Nephron progenitor cell (in vitro differentiated cells): Measurements from ENCODE around the gene PIK3CB.
"Not testable (repeated sequence)": the region's sequence is repeated elsewhere in the genome, so short reads cannot be mapped to it uniquely, and the experiment has no call there.

Experiments
- DNase-seq: peaks from one replicate; pipeline ENCODE4 v3.0.0; 2021
- H3K27ac Mint-ChIP-seq: 2 replicates; pipeline ENCODE4 v1.8.0; 2021; ENCODE audit warnings: mild to moderate bottlenecking, moderate library complexity, mixed read lengths
- H3K27me3 Mint-ChIP-seq: 2 replicates; pipeline ENCODE4 v1.8.0; 2021; ENCODE audit warnings: mild to moderate bottlenecking, low read depth, mixed read lengths; ENCODE audit not compliant: poor library complexity
- H3K36me3 Mint-ChIP-seq: 2 replicates; pipeline ENCODE4 v1.8.0; 2021; ENCODE audit warnings: low read depth, mixed read lengths
- H3K4me1 Mint-ChIP-seq: 2 replicates; pipeline ENCODE4 v1.8.0; 2021; ENCODE audit warnings: mixed read lengths
- H3K4me3 Mint-ChIP-seq: 2 replicates; pipeline ENCODE4 v1.8.0; 2021; ENCODE audit warnings: mild to moderate bottlenecking, moderate library complexity, mixed read lengths
- H3K9me3 Mint-ChIP-seq: 2 replicates; pipeline ENCODE4 v1.8.0; 2021; ENCODE audit warnings: mild to moderate bottlenecking, moderate library complexity, mixed read lengths
- CTCF ChIP-seq: fragments of 200-600 bp; sonication (generic); IDR thresholded peaks from 2 replicates; pipeline ENCODE4 v1.5.0; 2021; ENCODE audit warnings: antibody characterized with exemption

PIK3CB gene

GRCh38 chr3:138796761-138797160 lies 38.0 kb downstream of the PIK3CB start:
- no peak for DNase-seq
- H3K36me3 Mint-ChIP-seq = peaks cover 39% of the 10 kb centered on the region
- no peaks in the 10 kb centered on the region for H3K27me3 Mint-ChIP-seq
- H3K4me1 Mint-ChIP-seq = no peaks in the 10 kb centered on the region
- TF ChIP-seq CTCF = no peak
- H3K9me3 Mint-ChIP-seq = no peaks in the 10 kb centered on the region
- H3K4me3 Mint-ChIP-seq = no peak overlapping the region
- H3K27ac Mint-ChIP-seq = no peak overlapping the region

DNA sequence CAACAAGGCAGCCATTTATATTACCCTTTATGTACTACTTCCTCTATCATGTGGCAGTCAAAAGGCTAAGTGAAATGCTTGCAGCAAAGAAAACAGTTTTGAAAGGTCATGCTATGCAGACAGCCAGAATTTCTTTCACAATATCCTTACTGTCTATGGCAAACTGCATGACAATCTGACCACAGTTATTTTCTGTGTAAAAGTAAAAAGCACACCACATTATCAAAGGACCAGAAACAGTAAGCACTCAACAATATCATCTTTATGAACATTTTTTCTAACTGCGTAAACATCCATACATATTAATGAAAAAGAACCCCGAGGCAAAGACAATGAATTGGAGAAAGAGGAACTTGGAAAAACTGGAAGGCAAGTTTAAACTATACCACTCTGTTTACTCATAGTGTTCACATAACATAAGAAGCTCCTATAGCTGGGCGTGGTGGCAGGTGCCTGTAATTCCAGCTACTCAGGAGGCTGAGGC lies 47.9 kb downstream of the PIK3CB start:
- Mint-ChIP-seq H3K36me3 (peaks cover 51% of the 10 kb centered on the region), H3K4me3 (no peak overlapping the region), H3K9me3 (peaks cover 16% of the 10 kb centered on the region), H3K27ac (no peak overlapping the region), H3K27me3 (no peaks in the 10 kb centered on the region), H3K4me1 (no peaks in the 10 kb centered on the region)
- no peak for TF ChIP-seq CTCF
- DNase-seq = no peak

DNA sequence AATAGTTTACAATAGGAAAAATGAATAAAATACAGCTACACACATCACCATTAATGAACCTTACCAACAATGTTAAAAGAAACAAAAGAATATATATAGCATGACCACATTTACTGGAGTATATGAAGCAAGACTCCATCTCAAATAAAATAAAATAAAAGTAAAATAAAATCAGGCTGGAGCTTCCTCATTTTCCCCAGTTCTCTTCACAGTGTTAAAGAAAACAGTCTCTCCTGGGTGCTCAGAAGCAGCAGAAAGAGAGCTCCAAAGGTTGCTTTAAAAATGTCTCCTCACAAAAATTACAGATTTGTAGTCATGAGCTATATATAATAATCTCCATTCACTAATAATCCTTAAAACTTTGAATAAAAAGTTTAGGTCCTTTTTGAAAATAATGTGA lies 48.8 kb downstream of the PIK3CB start:
- Mint-ChIP-seq H3K4me1 (no peaks in the 10 kb centered on the region), H3K27me3 (no peaks in the 10 kb centered on the region), H3K9me3 (peaks cover 16% of the 10 kb centered on the region), H3K36me3 (peaks cover 43% of the 10 kb centered on the region), H3K4me3 (no peak overlapping the region), H3K27ac (no peak overlapping the region)
- no peak for TF ChIP-seq CTCF
- no peak for DNase-seq

DNA sequence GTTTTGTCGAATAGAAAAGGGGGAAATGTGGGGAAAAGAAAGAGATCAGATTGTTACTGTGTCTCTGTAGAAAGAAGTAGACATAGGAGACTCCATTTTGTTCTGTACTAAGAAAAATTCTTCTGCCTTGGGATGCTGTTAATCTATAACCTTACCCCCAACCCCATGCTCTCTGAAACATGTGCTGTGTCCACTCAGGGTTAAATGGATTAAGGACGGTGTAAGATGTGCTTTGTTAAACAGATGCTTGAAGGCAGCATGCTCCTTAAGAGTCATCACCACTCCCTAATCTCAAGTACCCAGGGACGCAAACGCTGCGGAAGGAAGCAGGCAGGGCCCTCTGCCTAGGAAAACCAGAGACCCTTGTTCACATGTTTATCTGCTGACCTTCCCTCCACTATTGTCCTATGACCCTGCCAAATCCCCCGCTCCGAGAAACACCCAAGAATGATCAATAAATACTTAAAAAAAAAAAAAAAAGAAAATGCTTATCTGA lies 49.3 kb downstream of the PIK3CB start:
- DNase-seq, H3K27me3 Mint-ChIP-seq, H3K4me3 Mint-ChIP-seq, H3K27ac Mint-ChIP-seq, H3K4me1 Mint-ChIP-seq: not testable (repeated sequence)
- Mint-ChIP-seq H3K36me3 (peaks cover 40% of the 10 kb centered on the region), H3K9me3 (peaks cover 16% of the 10 kb centered on the region)

- H3K4me1 Mint-ChIP-seq = no peaks in the 10 kb centered on the region
- no peak for DNase-seq
- peaks cover 16% of the 10 kb centered on the region for H3K9me3 Mint-ChIP-seq
- H3K27me3 Mint-ChIP-seq = no peaks in the 10 kb centered on the region
- H3K27ac Mint-ChIP-seq = no peak overlapping the region
- TF ChIP-seq CTCF = no peak
- peaks cover 42% of the 10 kb centered on the region for H3K36me3 Mint-ChIP-seq
- H3K4me3 Mint-ChIP-seq = no peak overlapping the region
Measured at GRCh38 chr3:138782755-138783154, 52.0 kb downstream of the PIK3CB start.

- H3K36me3 Mint-ChIP-seq = peaks cover 36% of the 10 kb centered on the region
- no peak for TF ChIP-seq CTCF
- H3K27me3 Mint-ChIP-seq = no peaks in the 10 kb centered on the region
- H3K4me3 Mint-ChIP-seq = no peak overlapping the region
- DNase-seq = no peak
- H3K9me3 Mint-ChIP-seq = peaks cover 16% of the 10 kb centered on the region
- no peak overlapping the region for H3K27ac Mint-ChIP-seq
- no peaks in the 10 kb centered on the region for H3K4me1 Mint-ChIP-seq
Measured at GRCh38 chr3:138781012-138781470, 53.7 kb downstream of the PIK3CB start.
